ENCODE data around the gene CACNA2D1. TPM values are rescaled to one million over a fixed set of nuclear protein-coding genes. Genes with fewer than 3 reads are reported as not detected.

The CACNA2D1 gene
- total RNA-seq, 4 donors from 2014 or later: 3.0 to 15.7 (median 8.6) TPM

GRCh38 chr7:82419200-82419599 is 24.4 kb downstream of the CACNA2D1 start:
- WGBS, 2 donors: 88 to 100% methylated on average over 1 of the region's 1 CpG
- no peak for TF ChIP-seq POLR2A (IDR thresholded peaks at IDR 0.05)
- TF ChIP-seq, protein P1, sequence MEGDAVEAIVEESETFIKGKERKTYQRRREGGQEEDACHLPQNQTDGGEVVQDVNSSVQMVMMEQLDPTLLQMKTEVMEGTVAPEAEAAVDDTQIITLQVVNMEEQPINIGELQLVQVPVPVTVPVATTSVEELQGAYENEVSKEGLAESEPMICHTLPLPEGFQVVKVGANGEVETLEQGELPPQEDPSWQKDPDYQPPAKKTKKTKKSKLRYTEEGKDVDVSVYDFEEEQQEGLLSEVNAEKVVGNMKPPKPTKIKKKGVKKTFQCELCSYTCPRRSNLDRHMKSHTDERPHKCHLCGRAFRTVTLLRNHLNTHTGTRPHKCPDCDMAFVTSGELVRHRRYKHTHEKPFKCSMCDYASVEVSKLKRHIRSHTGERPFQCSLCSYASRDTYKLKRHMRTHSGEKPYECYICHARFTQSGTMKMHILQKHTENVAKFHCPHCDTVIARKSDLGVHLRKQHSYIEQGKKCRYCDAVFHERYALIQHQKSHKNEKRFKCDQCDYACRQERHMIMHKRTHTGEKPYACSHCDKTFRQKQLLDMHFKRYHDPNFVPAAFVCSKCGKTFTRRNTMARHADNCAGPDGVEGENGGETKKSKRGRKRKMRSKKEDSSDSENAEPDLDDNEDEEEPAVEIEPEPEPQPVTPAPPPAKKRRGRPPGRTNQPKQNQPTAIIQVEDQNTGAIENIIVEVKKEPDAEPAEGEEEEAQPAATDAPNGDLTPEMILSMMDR (IDR thresholded peaks at IDR 0.05): no peak
- DNase-seq (ENCODE audit: low spot score in 2 of 2): no peak
- H3K4me3 ChIP-seq (ENCODE audit: low read depth, poor library complexity, severe bottlenecking): no peak overlapping the region
- intact Hi-C loops (cut with DNase I; ENCODE audit: low total_unique reads): no loop called here

GRCh38 chr7:82417898-82418297 is 25.7 kb downstream of the CACNA2D1 start:
- no peak overlapping the region for H3K4me3 ChIP-seq (ENCODE audit: low read depth, poor library complexity, severe bottlenecking)
- no peak for DNase-seq (ENCODE audit: low spot score in 2 of 2)
- TF ChIP-seq, protein P1 (IDR thresholded peaks at IDR 0.05): no peak
- no peak for TF ChIP-seq POLR2A (IDR thresholded peaks at IDR 0.05)
- WGBS, 2 donors: 82 to 86% methylated on average over 1 of the region's 1 CpG
- intact Hi-C loops (cut with DNase I; ENCODE audit: low total_unique reads): no loop called here

GRCh38 chr7:82416402-82416801 is 27.2 kb downstream of the CACNA2D1 start:
- 93% methylated on average over 1 of the region's 1 CpG for WGBS, 2 donors
- TF ChIP-seq, protein P1 (IDR thresholded peaks at IDR 0.05): no peak
- TF ChIP-seq POLR2A (IDR thresholded peaks at IDR 0.05): no peak
- DNase-seq (ENCODE audit: low spot score in 2 of 2): no peak
- H3K4me3 ChIP-seq (ENCODE audit: low read depth, poor library complexity, severe bottlenecking): no peak overlapping the region
- intact Hi-C loops (cut with DNase I; ENCODE audit: low total_unique reads): no loop called here

DNA sequence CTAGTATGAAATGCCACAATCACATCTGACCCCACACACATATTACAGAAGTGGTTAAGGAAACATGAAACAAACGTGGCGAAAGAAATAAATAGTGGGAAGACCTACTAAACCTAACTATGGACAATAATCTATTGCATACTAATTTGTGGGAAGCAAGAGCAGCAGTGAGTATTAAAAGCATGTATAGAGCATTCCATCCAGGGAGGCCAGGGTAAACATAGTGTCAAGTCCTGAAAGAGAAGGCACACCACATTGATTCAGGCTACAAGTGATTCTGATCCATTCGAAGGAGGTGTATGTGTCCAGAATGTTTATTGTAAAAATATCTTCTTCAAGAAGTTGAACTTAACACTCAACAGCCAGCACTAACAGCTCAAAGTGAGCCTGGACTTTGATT is 29.2 kb downstream of the CACNA2D1 start:
- TF ChIP-seq POLR2A (IDR thresholded peaks at IDR 0.05): no peak
- TF ChIP-seq, protein P1 (IDR thresholded peaks at IDR 0.05): no peak
- WGBS, 2 donors: 87% methylated on average over 3 of the region's 3 CpGs

DNA sequence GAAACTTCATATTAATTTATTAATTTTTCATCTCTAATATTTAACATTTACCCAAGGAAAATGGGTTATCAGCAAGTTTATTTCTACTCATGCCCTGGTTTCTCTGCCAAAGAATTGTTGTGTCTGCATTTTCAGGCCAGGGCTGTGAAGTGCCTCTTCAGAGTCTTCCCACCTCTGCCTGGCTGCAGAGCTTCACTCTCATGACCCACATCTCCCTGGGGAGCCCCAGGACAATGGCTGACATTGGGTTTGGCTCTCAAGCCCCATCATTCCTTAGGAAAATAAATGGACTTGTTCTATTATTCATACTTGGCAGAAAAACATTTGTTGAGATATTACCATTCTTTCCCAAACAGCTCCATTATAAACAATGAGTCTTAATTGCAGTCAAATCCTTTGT is 30.3 kb downstream of the CACNA2D1 start:
- intact Hi-C loops (cut with DNase I; ENCODE audit: low total_unique reads): no loop called here
- H3K4me3 ChIP-seq (ENCODE audit: low read depth, poor library complexity, severe bottlenecking): no peak overlapping the region
- TF ChIP-seq POLR2A (IDR thresholded peaks at IDR 0.05): no peak
- TF ChIP-seq, protein P1 (IDR thresholded peaks at IDR 0.05): no peak
- no peak for DNase-seq (ENCODE audit: low spot score in 2 of 2)

More for the DNA sequence above, 29.2 kb downstream of the CACNA2D1 start:
- intact Hi-C loops (cut with DNase I; ENCODE audit: low total_unique reads): no loop called here
- DNase-seq (ENCODE audit: low spot score in 2 of 2): no peak
- H3K4me3 ChIP-seq (ENCODE audit: low read depth, poor library complexity, severe bottlenecking): no peak overlapping the region

- TF ChIP-seq POLR2A (IDR thresholded peaks at IDR 0.05): no peak
- TF ChIP-seq, protein P1 (IDR thresholded peaks at IDR 0.05): no peak
- no peak overlapping the region for H3K4me3 ChIP-seq (ENCODE audit: low read depth, poor library complexity, severe bottlenecking)
- WGBS, 2 donors: 68 to 70% methylated on average over 2 of the region's 2 CpGs
- no peak for DNase-seq (ENCODE audit: low spot score in 2 of 2)
- intact Hi-C loops (cut with DNase I; ENCODE audit: low total_unique reads): no loop called here
These were observed 31.8 kb downstream of the CACNA2D1 start for GRCh38 chr7:82411732-82412131.
